SK-N-DZ (cell line): ENCODE data around the gene NOS1.
"Not testable (repeated sequence)": the region's sequence is repeated elsewhere in the genome, so short reads cannot be mapped to it uniquely, and the experiment has no call there.

Experiments used
- DNase-seq: peaks from one replicate; pipeline ENCODE4 v3.0.0-alpha.2; 2015; ENCODE audit warnings: low spot score

The NOS1 gene

GRCh38 chr12:117273091-117273490, 88.3 kb downstream of the NOS1 start:
- DNase-seq = no peak

GRCh38 chr12:117272690-117273089, 88.7 kb downstream of the NOS1 start:
- no peak for DNase-seq

GRCh38 chr12:117262749-117263148, 98.7 kb downstream of the NOS1 start:
- no peak for DNase-seq

- no peak for DNase-seq
Observed at GRCh38 chr12:117261247-117261646, 100.2 kb downstream of the NOS1 start.

GRCh38 chr12:117255386-117255785, 106.0 kb downstream of the NOS1 start:
- DNase-seq = no peak

- DNase-seq = no peak
Observed at GRCh38 chr12:117243488-117243887, 117.9 kb downstream of the NOS1 start.

GRCh38 chr12:117241697-117242096, 119.7 kb downstream of the NOS1 start:
- no peak for DNase-seq

GRCh38 chr12:117240081-117240755, 121.2 kb downstream of the NOS1 start:
- DNase-seq = no peak

GRCh38 chr12:117236456-117237001, 124.9 kb downstream of the NOS1 start:
- peak; percentile 60 for DNase-seq

GRCh38 chr12:117235261-117235660, 126.2 kb downstream of the NOS1 start:
- no peak for DNase-seq

GRCh38 chr12:117234441-117234840, 127.0 kb downstream of the NOS1 start:
- no peak for DNase-seq

GRCh38 chr12:117231750-117232149, 129.7 kb downstream of the NOS1 start:
- DNase-seq = no peak

GRCh38 chr12:117228239-117228638, 133.2 kb downstream of the NOS1 start:
- DNase-seq = no peak

GRCh38 chr12:117227000-117227653, 134.3 kb downstream of the NOS1 start:
- DNase-seq = no peak

- no peak for DNase-seq
Observed at GRCh38 chr12:117226505-117226904, 134.9 kb downstream of the NOS1 start.

- DNase-seq = no peak
Observed at GRCh38 chr12:117225179-117225578, 136.2 kb downstream of the NOS1 start.

- DNase-seq = not testable (repeated sequence)
Observed at GRCh38 chr12:117220947-117221346, 140.5 kb downstream of the NOS1 start.

GRCh38 chr12:117218149-117218548, 143.3 kb downstream of the NOS1 start:
- no peak for DNase-seq

GRCh38 chr12:117216686-117217085, 144.7 kb downstream of the NOS1 start:
- DNase-seq = no peak

GRCh38 chr12:117214797-117215196, 146.6 kb downstream of the NOS1 start:
- DNase-seq = no peak

GRCh38 chr12:117213295-117213808, 148.1 kb downstream of the NOS1 start:
- DNase-seq = no peak

GRCh38 chr12:117212563-117213190, 148.7 kb downstream of the NOS1 start:
- DNase-seq = peak; percentile 71
